Activated naive CD8-positive, alpha-beta T cell treated with anti-CD3 and anti-CD28 coated beads, Interleukin-2, amount 50 U/mL, for 16 hours (primary cell): ENCODE data around the gene MMD2.
A peak's percentile ranks its signal among the peaks of the same experiment; 100 is the strongest.
"Not testable (repeated sequence)": the region's sequence is repeated elsewhere in the genome, so short reads cannot be mapped to it uniquely, and the experiment has no call there.

ENCODE experiments used
- DNase-seq: peaks from one replicate; pipeline ENCODE4 v3.0.0-alpha.2; 2020; ENCODE audit warnings: low read depth, low spot score

The MMD2 gene

GRCh38 chr7:4894482-4894881 is 64.5 kb downstream of the MMD2 start:
- DNase-seq, result no peak

GRCh38 chr7:4893929-4894475 is 65.0 kb downstream of the MMD2 start:
- no peak for DNase-seq

- not testable (repeated sequence) for DNase-seq
Measured at GRCh38 chr7:4893188-4893587, 65.8 kb downstream of the MMD2 start.

GRCh38 chr7:4891522-4891921 is 67.5 kb downstream of the MMD2 start:
- not testable (repeated sequence) for DNase-seq

GRCh38 chr7:4889682-4890081 is 69.3 kb downstream of the MMD2 start:
- no peak for DNase-seq

- DNase-seq, result no peak
Measured at GRCh38 chr7:4888161-4888560, 70.8 kb downstream of the MMD2 start.

GRCh38 chr7:4886671-4887070 is 72.3 kb downstream of the MMD2 start:
- DNase-seq, result no peak

GRCh38 chr7:4885317-4885807 is 73.6 kb downstream of the MMD2 start:
- DNase-seq, result no peak

- no peak for DNase-seq
Measured at GRCh38 chr7:4884164-4884563, 74.8 kb downstream of the MMD2 start.

- peak; percentile 78 for DNase-seq
Measured at GRCh38 chr7:4883372-4884144, 75.4 kb downstream of the MMD2 start, which contains the start of gene RADIL. Gene RADIL (minus strand): TSS chr7:4883716. CDS start chr7:4878139, 5,577 bp downstream.

GRCh38 chr7:4883033-4883371 is 76.0 kb downstream of the MMD2 start:
- DNase-seq, result no peak

GRCh38 chr7:4882169-4883032 is 76.6 kb downstream of the MMD2 start:
- DNase-seq, result no peak

- DNase-seq, result no peak
Measured at GRCh38 chr7:4880218-4880617, 78.8 kb downstream of the MMD2 start.

GRCh38 chr7:4879396-4880081 is 79.4 kb downstream of the MMD2 start:
- DNase-seq, result no peak

- DNase-seq, result no peak
Measured at GRCh38 chr7:4878336-4879335, 80.4 kb downstream of the MMD2 start.

- DNase-seq, result no peak
Measured at GRCh38 chr7:4876586-4876985, 82.4 kb downstream of the MMD2 start.

- DNase-seq, result no peak
Measured at GRCh38 chr7:4875391-4875790, 83.6 kb downstream of the MMD2 start.

GRCh38 chr7:4873071-4873944 is 85.7 kb downstream of the MMD2 start:
- no peak for DNase-seq

GRCh38 chr7:4871930-4872675 is 86.9 kb downstream of the MMD2 start:
- DNase-seq, result no peak
